GM18873 (cell line): Measurements from ENCODE around the gene CDKN1A.

Source experiments
- ATAC-seq: cut with Tn5 transposase; IDR thresholded peaks from one replicate; pipeline ENCODE4 v1.9.1; 2021; ENCODE audit warnings: mild to moderate bottlenecking, moderate library complexity, moderate number of reproducible peaks; ENCODE audit not compliant: unreplicated experiment, low FRiP score

The CDKN1A gene

DNA sequence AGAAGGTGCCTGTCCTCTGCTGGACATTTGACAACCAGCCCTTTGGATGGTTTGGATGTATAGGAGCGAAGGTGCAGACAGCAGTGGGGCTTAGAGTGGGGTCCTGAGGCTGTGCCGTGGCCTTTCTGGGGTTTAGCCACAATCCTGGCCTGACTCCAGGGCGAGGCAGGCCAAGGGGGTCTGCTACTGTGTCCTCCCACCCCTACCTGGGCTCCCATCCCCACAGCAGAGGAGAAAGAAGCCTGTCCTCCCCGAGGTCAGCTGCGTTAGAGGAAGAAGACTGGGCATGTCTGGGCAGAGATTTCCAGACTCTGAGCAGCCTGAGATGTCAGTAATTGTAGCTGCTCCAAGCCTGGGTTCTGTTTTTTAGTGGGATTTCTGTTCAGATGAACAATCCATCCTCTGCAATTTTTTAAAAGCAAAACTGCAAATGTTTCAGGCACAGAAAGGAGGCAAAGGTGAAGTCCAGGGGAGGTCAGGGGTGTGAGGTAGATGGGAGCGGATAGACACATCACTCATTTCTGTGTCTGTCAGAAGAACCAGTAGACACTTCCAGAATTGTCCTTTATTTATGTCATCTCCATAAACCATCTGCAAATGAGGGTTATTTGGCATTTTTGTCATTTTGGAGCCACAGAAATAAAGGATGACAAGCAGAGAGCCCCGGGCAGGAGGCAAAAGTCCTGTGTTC, 1.3 kb upstream of the CDKN1A start:
- ATAC-seq = no peak

DNA sequence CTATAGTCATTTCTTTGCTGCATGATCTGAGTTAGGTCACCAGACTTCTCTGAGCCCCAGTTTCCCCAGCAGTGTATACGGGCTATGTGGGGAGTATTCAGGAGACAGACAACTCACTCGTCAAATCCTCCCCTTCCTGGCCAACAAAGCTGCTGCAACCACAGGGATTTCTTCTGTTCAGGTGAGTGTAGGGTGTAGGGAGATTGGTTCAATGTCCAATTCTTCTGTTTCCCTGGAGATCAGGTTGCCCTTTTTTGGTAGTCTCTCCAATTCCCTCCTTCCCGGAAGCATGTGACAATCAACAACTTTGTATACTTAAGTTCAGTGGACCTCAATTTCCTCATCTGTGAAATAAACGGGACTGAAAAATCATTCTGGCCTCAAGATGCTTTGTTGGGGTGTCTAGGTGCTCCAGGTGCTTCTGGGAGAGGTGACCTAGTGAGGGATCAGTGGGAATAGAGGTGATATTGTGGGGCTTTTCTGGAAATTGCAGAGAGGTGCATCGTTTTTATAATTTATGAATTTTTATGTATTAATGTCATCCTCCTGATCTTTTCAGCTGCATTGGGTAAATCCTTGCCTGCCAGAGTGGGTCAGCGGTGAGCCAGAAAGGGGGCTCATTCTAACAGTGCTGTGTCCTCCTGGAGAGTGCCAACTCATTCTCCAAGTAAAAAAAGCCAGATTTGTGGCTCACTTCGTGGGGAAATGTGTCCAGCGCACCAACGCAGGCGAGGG, 594 bp upstream of the CDKN1A start:
- no peak for ATAC-seq

- no peak for ATAC-seq
Measured at GRCh38 chr6:36679043-36679833, 724 bp downstream of the CDKN1A start.

- ATAC-seq = no peak
Measured at GRCh38 chr6:36682328-36683144, 4.0 kb downstream of the CDKN1A start.

GRCh38 chr6:36683145-36683655, 4.7 kb downstream of the CDKN1A start:
- no peak for ATAC-seq

- ATAC-seq = no peak
Measured at GRCh38 chr6:36683656-36684446, 5.3 kb downstream of the CDKN1A start.

DNA sequence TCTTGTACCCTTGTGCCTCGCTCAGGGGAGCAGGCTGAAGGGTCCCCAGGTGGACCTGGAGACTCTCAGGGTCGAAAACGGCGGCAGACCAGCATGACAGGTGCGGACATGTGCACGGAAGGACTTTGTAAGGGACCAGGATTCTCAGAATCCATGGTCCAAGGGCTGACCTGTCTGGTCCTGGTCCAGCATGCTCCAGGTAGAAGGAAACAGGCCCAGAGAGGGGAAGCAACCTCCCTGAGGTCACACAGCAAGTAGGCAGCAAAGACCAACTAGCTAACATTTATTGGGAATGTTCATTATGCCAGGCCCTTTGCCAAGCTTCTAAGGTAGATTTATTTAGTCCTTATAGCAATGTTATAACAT, 5.9 kb downstream of the CDKN1A start:
- ATAC-seq = no peak

GRCh38 chr6:36685166-36685924, 6.8 kb downstream of the CDKN1A start:
- no peak for ATAC-seq

- ATAC-seq = no peak
Measured at GRCh38 chr6:36685926-36686667, 7.6 kb downstream of the CDKN1A start.

DNA sequence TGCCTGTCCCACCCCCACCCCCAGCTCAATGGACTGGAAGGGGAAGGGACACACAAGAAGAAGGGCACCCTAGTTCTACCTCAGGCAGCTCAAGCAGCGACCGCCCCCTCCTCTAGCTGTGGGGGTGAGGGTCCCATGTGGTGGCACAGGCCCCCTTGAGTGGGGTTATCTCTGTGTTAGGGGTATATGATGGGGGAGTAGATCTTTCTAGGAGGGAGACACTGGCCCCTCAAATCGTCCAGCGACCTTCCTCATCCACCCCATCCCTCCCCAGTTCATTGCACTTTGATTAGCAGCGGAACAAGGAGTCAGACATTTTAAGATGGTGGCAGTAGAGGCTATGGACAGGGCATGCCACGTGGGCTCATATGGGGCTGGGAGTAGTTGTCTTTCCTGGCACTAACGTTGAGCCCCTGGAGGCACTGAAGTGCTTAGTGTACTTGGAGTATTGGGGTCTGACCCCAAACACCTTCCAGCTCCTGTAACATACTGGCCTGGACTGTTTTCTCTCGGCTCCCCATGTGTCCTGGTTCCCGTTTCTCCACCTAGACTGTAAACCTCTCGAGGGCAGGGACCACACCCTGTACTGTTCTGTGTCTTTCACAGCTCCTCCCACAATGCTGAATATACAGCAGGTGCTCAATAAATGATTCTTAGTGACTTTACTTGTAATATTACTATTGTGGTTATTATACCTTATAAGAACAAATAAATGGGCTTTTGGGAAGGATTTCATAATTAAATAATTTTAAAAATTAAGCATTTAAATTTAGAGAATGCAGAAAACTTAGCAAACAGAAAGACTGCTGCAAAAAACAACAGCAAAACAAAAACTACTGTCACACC, 8.4 kb downstream of the CDKN1A start:
- ATAC-seq = no peak

- no peak for ATAC-seq
Measured at GRCh38 chr6:36688063-36688738, 9.7 kb downstream of the CDKN1A start.

DNA sequence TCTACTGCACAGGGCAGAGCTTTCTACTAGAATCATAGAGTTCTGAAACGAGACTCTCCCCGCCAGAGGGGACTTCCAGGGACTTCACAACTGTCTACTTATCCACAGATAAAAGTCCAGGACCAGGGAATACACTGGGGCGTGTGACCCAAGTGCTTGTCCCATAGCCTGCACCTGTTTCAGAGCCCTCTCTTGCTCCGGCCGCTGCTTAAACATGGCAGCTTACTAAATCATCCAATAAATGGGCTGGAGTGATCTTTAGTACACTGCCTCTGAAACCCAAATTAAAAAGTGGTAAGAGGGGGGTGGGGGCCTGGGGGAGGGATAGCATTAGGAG, 10.2 kb downstream of the CDKN1A start:
- no peak for ATAC-seq

DNA sequence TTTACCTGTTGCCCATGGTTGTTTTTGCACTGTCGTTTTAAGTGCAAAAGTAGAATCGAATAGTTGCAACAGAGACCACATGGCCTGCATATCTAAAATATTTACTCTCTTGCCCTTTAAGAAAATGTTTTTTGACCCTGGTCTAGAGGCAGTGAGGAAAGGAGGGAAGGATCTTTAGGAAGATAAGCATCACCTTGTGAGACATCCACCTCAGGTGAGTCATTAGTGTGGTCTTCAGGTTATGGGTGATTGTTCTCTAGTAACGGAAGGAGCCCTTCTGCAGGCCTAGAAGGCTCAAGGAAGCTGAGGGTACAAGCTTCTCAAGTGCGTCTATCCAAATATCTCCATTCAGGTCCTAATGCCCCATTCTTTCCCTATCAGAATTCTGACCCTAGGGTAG, 12.5 kb downstream of the CDKN1A start:
- no peak for ATAC-seq

DNA sequence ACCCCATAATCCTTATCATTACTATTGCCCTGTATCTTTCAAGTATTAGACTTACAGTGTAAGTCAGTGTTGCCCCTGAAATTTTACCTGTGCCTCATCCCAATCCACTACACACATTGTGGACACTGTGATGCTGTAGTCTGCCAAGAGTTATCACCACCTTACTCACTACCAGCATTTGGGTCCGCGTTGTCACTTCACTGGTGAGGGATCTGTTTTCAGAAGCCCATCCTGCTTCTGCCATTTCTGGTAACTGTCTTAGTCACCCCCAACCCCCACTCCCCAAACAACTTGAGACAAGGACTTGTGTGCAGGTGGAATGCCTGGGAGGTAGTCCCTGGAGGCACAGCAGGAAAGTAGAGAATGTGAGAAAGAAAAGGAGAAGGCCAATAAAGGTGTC, 13.1 kb downstream of the CDKN1A start:
- no peak for ATAC-seq

GRCh38 chr6:36692220-36692619, 13.7 kb downstream of the CDKN1A start:
- ATAC-seq = no peak

DNA sequence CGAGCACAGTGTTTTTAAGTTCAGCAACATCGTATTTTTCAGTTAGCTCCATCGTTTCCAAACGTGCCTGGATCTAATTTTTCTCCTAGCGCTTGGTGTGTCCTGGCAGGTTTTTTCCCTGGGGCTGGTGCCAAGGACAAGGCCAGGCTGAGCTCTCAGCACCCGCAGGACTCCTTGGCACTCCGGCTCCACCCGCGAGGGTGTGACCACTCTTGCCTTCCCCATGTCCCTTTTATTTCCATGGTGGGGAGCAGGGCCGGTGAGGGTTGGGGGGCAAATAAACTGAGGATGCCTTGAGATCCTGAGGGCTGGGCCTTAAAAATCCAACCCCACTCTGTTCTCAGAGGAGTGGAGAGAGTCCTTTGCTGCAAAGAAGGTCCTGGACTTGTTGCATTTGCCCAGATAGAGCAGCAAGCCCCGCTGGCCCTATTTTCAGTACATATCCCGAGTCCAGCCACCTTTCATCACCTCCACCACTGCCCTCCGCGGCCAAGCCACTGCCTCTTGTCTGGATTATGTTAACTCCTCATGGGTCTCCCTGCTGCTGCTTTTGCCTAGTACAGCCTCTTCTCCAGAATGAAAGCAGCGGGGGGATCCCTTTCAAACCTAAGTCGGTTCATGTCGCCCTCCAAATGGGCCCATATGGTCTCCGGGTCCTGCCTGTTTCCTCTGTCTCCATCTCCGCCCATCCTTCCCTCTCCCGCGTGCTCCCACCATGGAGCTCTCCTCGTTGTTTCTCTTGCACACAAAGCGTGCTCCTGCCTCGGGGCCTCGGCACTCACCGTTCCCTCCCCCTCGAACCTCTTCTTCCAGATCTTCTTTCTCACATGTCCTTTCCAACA, 14.6 kb downstream of the CDKN1A start:
- no peak for ATAC-seq
